ENCODE measurements around the gene GSS. TPM values are rescaled to one million over a fixed set of nuclear protein-coding genes. Genes with fewer than 3 reads are reported as not detected.
A peak's percentile ranks its signal among the peaks of the same experiment; 100 is the strongest.

Gene GSS
- total and polyA plus RNA-seq, 9 donors = 14.5 to 42.0 (median 22.2) TPM

- H3K36me3 ChIP-seq = no peaks in the 10 kb centered on the region
- H3K9me3 ChIP-seq = no peaks in the 10 kb centered on the region
- intact Hi-C loops (cut with DNase I) = no loop called here
- peaks cover 6% of the 10 kb centered on the region for H3K4me1 ChIP-seq (ENCODE audit: insufficient read depth)
- no peak overlapping the region for H3K4me3 ChIP-seq
- TF ChIP-seq POLR2A (IDR thresholded peaks at IDR 0.05) (no peak), CTCF (IDR thresholded peaks at IDR 0.05) (no peak), EP300 (IDR thresholded peaks at IDR 0.05) (no peak)
- WGBS, 3 donors = 84 to 93% (median 91%) methylated on average over 2 of the region's 2 CpGs
- H3K27ac ChIP-seq = no peak overlapping the region
- no peak for DNase-seq
- no peaks in the 10 kb centered on the region for H3K27me3 ChIP-seq
Observed at GRCh38 chr20:34997774-34998173, 42.2 kb upstream of the GSS start.

GRCh38 chr20:34997131-34997561, 41.5 kb upstream of the GSS start:
- Histone ChIP-seq H3K27me3 (no peaks in the 10 kb centered on the region), H3K4me3 (no peak overlapping the region), H3K36me3 (no peaks in the 10 kb centered on the region), H3K4me1 (ENCODE audit: insufficient read depth) (peaks cover 6% of the 10 kb centered on the region), H3K27ac (no peak overlapping the region), H3K9me3 (no peaks in the 10 kb centered on the region)
- TF ChIP-seq POLR2A (IDR thresholded peaks at IDR 0.05) (no peak), EP300 (IDR thresholded peaks at IDR 0.05) (no peak), CTCF (IDR thresholded peaks at IDR 0.05) (no peak)
- intact Hi-C loops (cut with DNase I) = no loop called here
- WGBS, 3 donors = 9 to 28% (median 24%) methylated on average over 39 of the region's 39 CpGs
- DNase-seq = peak; percentile 52 to 80 (median 66)

GRCh38 chr20:34996243-34997028, 40.8 kb upstream of the GSS start:
- DNase-seq = no peak
- H3K4me1 ChIP-seq (ENCODE audit: insufficient read depth) = peaks cover 6% of the 10 kb centered on the region
- 89 to 94% (median 89%) methylated on average over 25 to 26 of the region's 26 CpGs for WGBS, 3 donors
- TF ChIP-seq POLR2A (IDR thresholded peaks at IDR 0.05) (no peak), EP300 (IDR thresholded peaks at IDR 0.05) (no peak), CTCF (IDR thresholded peaks at IDR 0.05) (no peak)
- intact Hi-C loops (cut with DNase I) = no loop called here
- H3K9me3 ChIP-seq = no peaks in the 10 kb centered on the region
- H3K27me3 ChIP-seq = no peaks in the 10 kb centered on the region
- H3K27ac ChIP-seq = no peak overlapping the region
- H3K36me3 ChIP-seq = no peaks in the 10 kb centered on the region
- H3K4me3 ChIP-seq = no peak overlapping the region

- H3K27me3 ChIP-seq = no peaks in the 10 kb centered on the region
- intact Hi-C loops (cut with DNase I) = no loop called here
- H3K9me3 ChIP-seq = no peaks in the 10 kb centered on the region
- DNase-seq = no peak
- no peak overlapping the region for H3K4me3 ChIP-seq
- H3K4me1 ChIP-seq (ENCODE audit: insufficient read depth) = peaks cover 6% of the 10 kb centered on the region
- no peaks in the 10 kb centered on the region for H3K36me3 ChIP-seq
- no peak overlapping the region for H3K27ac ChIP-seq
- WGBS, 3 donors = 87 to 97% (median 92%) methylated on average over 7 of the region's 7 CpGs
- TF ChIP-seq POLR2A (IDR thresholded peaks at IDR 0.05) (no peak), CTCF (IDR thresholded peaks at IDR 0.05) (no peak), EP300 (IDR thresholded peaks at IDR 0.05) (no peak)
Observed at GRCh38 chr20:34995696-34996095, 40.1 kb upstream of the GSS start.
